ENCODE measurements around the gene SMPD4. TPM values are rescaled to one million over a fixed set of nuclear protein-coding genes. Genes with fewer than 3 reads are reported as not detected.
"Not testable (repeated sequence)": the region's sequence is repeated elsewhere in the genome, so short reads cannot be mapped to it uniquely, and the experiment has no call there.

Gene SMPD4
- total and polyA plus RNA-seq, 2 of the 8 experiments (the other 6 are each of a cell fraction or from before 2014, with no cell fraction given): 102 to 106 TPM

- TF ChIP-seq SIN3A (conservative IDR thresholded peaks at IDR 0.05 in 1 of 2, IDR thresholded peaks at IDR 0.05 in 1 of 2; ENCODE audit: low read depth in 1 of 2, low read length in 2 of 2): no peak
- no peak for TF ChIP-seq ASH2L (IDR thresholded peaks at IDR 0.05; ENCODE audit: low read length)
- no peak for TF ChIP-seq SP4 (IDR thresholded peaks at IDR 0.05; ENCODE audit: low read length)
- TF ChIP-seq KDM1A (IDR thresholded peaks at IDR 0.05; ENCODE audit: borderline replicate concordance, low read length): no peak
- TF ChIP-seq GABPA (IDR thresholded peaks at IDR 0.05; ENCODE audit: borderline replicate concordance, insufficient read depth, low read length): no peak
- TF ChIP-seq YY1 (IDR thresholded peaks at IDR 0.05; ENCODE audit: low read depth, low read length): no peak
Measured at GRCh38 chr2:130198343-130198742, 16.9 kb upstream of the SMPD4 start, which contains the start of gene TUBA3E (continued).

- H3K18ac ChIP-seq (ENCODE audit: extremely low read depth, low read length); H3K9me3 ChIP-seq (ENCODE audit: insufficient read depth in 2 of 2, low read depth in 1 of 2, low read length in 1 of 2); H3K79me1 ChIP-seq (ENCODE audit: low read depth, low read length); H3K14ac ChIP-seq (ENCODE audit: insufficient read length); H3K4me2 ChIP-seq (ENCODE audit: insufficient read depth in 1 of 2, low read depth in 2 of 2, low read length in 2 of 2); H2BK120ac ChIP-seq (replicated peaks; ENCODE audit: low read depth, low read length); H4K5ac ChIP-seq (ENCODE audit: insufficient read length, low read depth, low read length); H2BK20ac ChIP-seq (ENCODE audit: low read length); H2AFZ ChIP-seq (ENCODE audit: low read length); H2BK15ac ChIP-seq (ENCODE audit: low read length); H3K27me3 ChIP-seq (replicated peaks in 1 of 4; ENCODE audit: control insufficient read depth in 3 of 4, extremely low read depth in 1 of 4, insufficient read depth in 3 of 4, low read length in 3 of 4); H3K23me2 ChIP-seq (ENCODE audit: low read depth, low read length); H3K4me1 ChIP-seq (replicated peaks in 1 of 4; ENCODE audit: control insufficient read depth in 3 of 4, insufficient read depth in 4 of 4, low read length in 3 of 4); H3K4me3 ChIP-seq (ENCODE audit: extremely low read depth in 1 of 4, insufficient read depth in 2 of 4, low read depth in 3 of 4, low read length in 4 of 4); H3K36me3 ChIP-seq (ENCODE audit: control insufficient read depth in 2 of 4, insufficient read depth in 4 of 4, low read length in 3 of 4); FAIRE-seq; H3K79me2 ChIP-seq (ENCODE audit: control insufficient read depth in 1 of 2, insufficient read depth in 2 of 2, low read length in 2 of 2); H4K20me1 ChIP-seq (replicated peaks in 1 of 2; ENCODE audit: control insufficient read depth in 1 of 2, insufficient read depth in 2 of 2, low read length in 2 of 2); DNase-seq (ENCODE audit: low read depth in 1 of 2, low spot score in 2 of 2); H2BK12ac ChIP-seq (ENCODE audit: low read depth, low read length); H2BK5ac ChIP-seq (ENCODE audit: low read depth, low read length); H3K23ac ChIP-seq (ENCODE audit: insufficient read length); H4K8ac ChIP-seq (ENCODE audit: extremely low read depth, insufficient read depth, low read length); CTCF ChIA-PET (ENCODE audit: partially characterized antibody); H3K9ac ChIP-seq (replicated peaks in 1 of 4; ENCODE audit: extremely low read depth in 1 of 4, low read depth in 3 of 4, low read length in 3 of 4); H2AK5ac ChIP-seq (ENCODE audit: low read depth, low read length); H3K56ac ChIP-seq (replicated peaks; ENCODE audit: insufficient read length, low read depth, low read length); POLR2A ChIA-PET (ENCODE audit: partially characterized antibody); H3K4ac ChIP-seq (replicated peaks; ENCODE audit: insufficient read length, low read depth, low read length); H3K27ac ChIP-seq (ENCODE audit: low read depth, low read length); H4K91ac ChIP-seq (replicated peaks; ENCODE audit: insufficient read length, low read length): not testable (repeated sequence)
- 88% methylated on average over 6 of the region's 13 CpGs; no CpG with 5 or more reads in 1 of the 2 experiments for WGBS, 2 experiments (ENCODE audit: extremely low coverage in 1 of 2, insufficient coverage in 1 of 2, insufficient read length in 1 of 2, insufficient replicate concordance in 2 of 2, low coverage in 1 of 2, low lambda C conversion rate in 2 of 2, missing lambda C conversion rate in 1 of 2)
Measured at GRCh38 chr2:130196052-130196451, 14.7 kb upstream of the SMPD4 start.
